ENCODE measurements around the gene PHETA2.
"Not testable (repeated sequence)": the region's sequence is repeated elsewhere in the genome, so short reads cannot be mapped to it uniquely, and the experiment has no call there.

Gene PHETA2

GRCh38 chr22:42108848-42109247 lies 34.8 kb downstream of the PHETA2 start:
- no peak overlapping the region for H3K4me3 ChIP-seq (ENCODE audit: low read length)
- TF ChIP-seq, protein P1, sequence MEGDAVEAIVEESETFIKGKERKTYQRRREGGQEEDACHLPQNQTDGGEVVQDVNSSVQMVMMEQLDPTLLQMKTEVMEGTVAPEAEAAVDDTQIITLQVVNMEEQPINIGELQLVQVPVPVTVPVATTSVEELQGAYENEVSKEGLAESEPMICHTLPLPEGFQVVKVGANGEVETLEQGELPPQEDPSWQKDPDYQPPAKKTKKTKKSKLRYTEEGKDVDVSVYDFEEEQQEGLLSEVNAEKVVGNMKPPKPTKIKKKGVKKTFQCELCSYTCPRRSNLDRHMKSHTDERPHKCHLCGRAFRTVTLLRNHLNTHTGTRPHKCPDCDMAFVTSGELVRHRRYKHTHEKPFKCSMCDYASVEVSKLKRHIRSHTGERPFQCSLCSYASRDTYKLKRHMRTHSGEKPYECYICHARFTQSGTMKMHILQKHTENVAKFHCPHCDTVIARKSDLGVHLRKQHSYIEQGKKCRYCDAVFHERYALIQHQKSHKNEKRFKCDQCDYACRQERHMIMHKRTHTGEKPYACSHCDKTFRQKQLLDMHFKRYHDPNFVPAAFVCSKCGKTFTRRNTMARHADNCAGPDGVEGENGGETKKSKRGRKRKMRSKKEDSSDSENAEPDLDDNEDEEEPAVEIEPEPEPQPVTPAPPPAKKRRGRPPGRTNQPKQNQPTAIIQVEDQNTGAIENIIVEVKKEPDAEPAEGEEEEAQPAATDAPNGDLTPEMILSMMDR (conservative IDR thresholded peaks at IDR 0.05; ENCODE audit: low read depth, low read length) = no peak
- DNase-seq (ENCODE audit: low read depth) = no peak

GRCh38 chr22:42111798-42112197 lies 37.8 kb downstream of the PHETA2 start:
- no peak overlapping the region for H3K4me3 ChIP-seq (ENCODE audit: low read length)
- TF ChIP-seq, protein P1 (conservative IDR thresholded peaks at IDR 0.05; ENCODE audit: low read depth, low read length) = peak; percentile 22
- DNase-seq (ENCODE audit: low read depth) = no peak

- DNase-seq (ENCODE audit: low read depth); H3K4me3 ChIP-seq (ENCODE audit: low read length): not testable (repeated sequence)
- TF ChIP-seq, protein P1 (conservative IDR thresholded peaks at IDR 0.05; ENCODE audit: low read depth, low read length) = peak; percentile 29
Measured at GRCh38 chr22:42112793-42113192, 38.7 kb downstream of the PHETA2 start.

DNA sequence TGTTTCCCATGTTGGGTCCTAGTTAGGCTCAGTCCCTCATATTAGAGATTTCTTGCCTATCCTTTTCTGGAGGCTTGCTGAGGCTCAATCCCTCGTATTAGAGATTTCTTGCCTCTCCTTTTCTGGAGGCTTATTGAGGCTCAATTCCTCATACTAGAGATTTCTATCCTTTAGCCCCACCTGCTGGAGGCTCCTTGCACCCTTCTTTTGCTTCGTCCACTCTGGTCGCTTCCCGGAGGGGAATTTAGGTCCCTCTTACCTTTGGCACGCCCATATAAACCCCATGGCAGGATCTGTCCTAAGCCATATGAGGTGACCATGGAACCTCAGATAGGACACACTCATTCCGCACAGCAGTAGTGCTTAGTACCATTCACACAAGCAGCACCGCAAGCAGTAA lies 40.7 kb downstream of the PHETA2 start:
- no peak for DNase-seq (ENCODE audit: low read depth)
- TF ChIP-seq, protein P1 (conservative IDR thresholded peaks at IDR 0.05; ENCODE audit: low read depth, low read length) = peak; percentile 46
- H3K4me3 ChIP-seq (ENCODE audit: low read length) = no peak overlapping the region

DNA sequence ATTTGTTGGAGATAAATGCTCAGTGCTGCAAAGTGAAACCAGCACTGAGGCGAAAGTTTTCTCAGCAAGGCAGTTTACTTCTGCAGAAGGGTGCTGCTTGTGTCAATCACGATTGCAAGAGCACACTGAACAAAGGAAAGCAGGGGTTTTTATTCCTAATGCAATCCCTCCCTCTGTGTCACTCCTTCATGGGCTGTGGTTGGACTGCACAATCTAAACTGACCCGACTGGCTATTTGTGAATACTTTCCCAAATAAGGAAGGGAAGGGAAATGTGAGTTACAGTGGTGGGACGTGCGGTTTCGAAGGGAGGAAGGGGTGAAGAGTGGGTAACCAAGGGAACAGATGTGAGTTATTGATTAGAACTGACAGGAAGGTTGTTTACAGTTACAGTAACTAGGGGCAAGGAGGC lies 41.4 kb downstream of the PHETA2 start:
- H3K4me3 ChIP-seq (ENCODE audit: low read length); DNase-seq (ENCODE audit: low read depth): not testable (repeated sequence)

- TF ChIP-seq, protein P1 (conservative IDR thresholded peaks at IDR 0.05; ENCODE audit: low read depth, low read length) = peak; percentile 13
- no peak overlapping the region for H3K4me3 ChIP-seq (ENCODE audit: low read length)
- peak; percentile 19 for DNase-seq (ENCODE audit: low read depth)
Measured at GRCh38 chr22:42116848-42117424, 42.9 kb downstream of the PHETA2 start.

- not testable (repeated sequence) for H3K4me3 ChIP-seq (ENCODE audit: low read length); DNase-seq (ENCODE audit: low read depth)
Measured at GRCh38 chr22:42120231-42121021, 46.4 kb downstream of the PHETA2 start.

GRCh38 chr22:42123529-42123928 lies 49.5 kb downstream of the PHETA2 start:
- not testable (repeated sequence) for DNase-seq (ENCODE audit: low read depth); H3K4me3 ChIP-seq (ENCODE audit: low read length)
